Activated T-helper 1 cell treated with anti-CD3 and anti-CD28 coated beads, Interleukin-12 subunit alpha, Interleukin-12 subunit beta, Interleukin-2, Interleukin-4 antibody, amounts not matched to agents 30 ng/mL and 10 ng/mL and 1 ng/mL, durations not matched to agents 14 hours and 24 hours and 36 hours (primary cell): ENCODE results near the gene TENM4. TPM values are rescaled to one million over a fixed set of nuclear protein-coding genes. Genes with fewer than 3 reads are reported as not detected.

ENCODE experiments used
- DNase-seq: peaks from one replicate; pipeline ENCODE4 v3.0.0; 2021; ENCODE audit warnings: low spot score
- H3K27ac Mint-ChIP-seq: one replicate; pipeline ENCODE4 v1.8.0; 2021; ENCODE audit warnings: mild to moderate bottlenecking, mixed read lengths
- H3K27me3 Mint-ChIP-seq: one replicate; pipeline ENCODE4 v1.8.0; 2022; ENCODE audit warnings: mild to moderate bottlenecking, moderate library complexity, mixed read lengths; ENCODE audit not compliant: insufficient read depth
- H3K36me3 Mint-ChIP-seq: one replicate; pipeline ENCODE4 v1.8.0; 2021; ENCODE audit warnings: low read depth, mixed read lengths
- H3K4me1 Mint-ChIP-seq: one replicate; pipeline ENCODE4 v1.8.0; 2021; ENCODE audit warnings: low read depth, mixed read lengths
- H3K4me3 Mint-ChIP-seq: one replicate; pipeline ENCODE4 v1.8.0; 2021; ENCODE audit warnings: mild to moderate bottlenecking, moderate library complexity, mixed read lengths
- H3K9me3 Mint-ChIP-seq: one replicate; pipeline ENCODE4 v1.8.0; 2021; ENCODE audit warnings: mixed read lengths
- intact Hi-C: fragments of 100-400 bp; cut with micrococcal nuclease; formaldehyde crosslinking; loops from one replicate; pipeline ENCODE4 v1.15.1; 2024
- total RNA-seq: library from RNA; stranded (reverse); gene quantifications from 2 replicates; pipeline ENCODE4 v1.2.3, GENCODE V29; 2022

TENM4 gene
- total RNA-seq, 1 donor from 2014 or later = 0.03 TPM

DNA sequence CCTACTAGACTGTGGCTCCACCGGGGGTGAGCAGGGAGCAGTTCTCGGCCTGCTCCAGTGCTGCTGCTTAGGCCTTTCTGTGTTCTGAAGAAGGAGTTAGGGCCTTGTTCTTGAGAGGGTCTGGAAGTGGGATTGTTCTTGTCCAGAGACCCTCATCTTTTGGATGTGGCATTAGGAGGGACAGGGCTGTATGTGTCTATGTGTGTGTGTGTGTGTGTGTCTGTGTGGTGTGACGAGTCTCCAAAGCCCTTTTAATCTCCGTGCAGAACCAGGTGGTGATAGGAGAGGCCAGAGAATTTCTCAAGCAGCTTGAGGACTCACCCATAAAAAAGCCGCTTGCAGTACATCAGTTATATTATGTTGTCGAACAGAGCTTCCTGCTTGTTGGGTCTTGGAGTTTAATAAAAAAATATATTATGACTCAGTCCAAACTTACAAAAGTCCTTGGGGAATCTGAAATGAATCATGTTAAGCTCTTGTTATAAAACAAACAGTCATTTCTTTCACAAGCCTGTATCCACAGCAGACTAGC lies 196.5 kb downstream of the TENM4 start:
- H3K9me3 Mint-ChIP-seq = no peaks in the 10 kb centered on the region
- H3K36me3 Mint-ChIP-seq = no peaks in the 10 kb centered on the region
- intact Hi-C loops = no loop called here
- no peak for DNase-seq
- no peaks in the 10 kb centered on the region for H3K4me1 Mint-ChIP-seq
- H3K4me3 Mint-ChIP-seq = no peak overlapping the region
- H3K27me3 Mint-ChIP-seq = no peaks in the 10 kb centered on the region
- no peak overlapping the region for H3K27ac Mint-ChIP-seq

DNA sequence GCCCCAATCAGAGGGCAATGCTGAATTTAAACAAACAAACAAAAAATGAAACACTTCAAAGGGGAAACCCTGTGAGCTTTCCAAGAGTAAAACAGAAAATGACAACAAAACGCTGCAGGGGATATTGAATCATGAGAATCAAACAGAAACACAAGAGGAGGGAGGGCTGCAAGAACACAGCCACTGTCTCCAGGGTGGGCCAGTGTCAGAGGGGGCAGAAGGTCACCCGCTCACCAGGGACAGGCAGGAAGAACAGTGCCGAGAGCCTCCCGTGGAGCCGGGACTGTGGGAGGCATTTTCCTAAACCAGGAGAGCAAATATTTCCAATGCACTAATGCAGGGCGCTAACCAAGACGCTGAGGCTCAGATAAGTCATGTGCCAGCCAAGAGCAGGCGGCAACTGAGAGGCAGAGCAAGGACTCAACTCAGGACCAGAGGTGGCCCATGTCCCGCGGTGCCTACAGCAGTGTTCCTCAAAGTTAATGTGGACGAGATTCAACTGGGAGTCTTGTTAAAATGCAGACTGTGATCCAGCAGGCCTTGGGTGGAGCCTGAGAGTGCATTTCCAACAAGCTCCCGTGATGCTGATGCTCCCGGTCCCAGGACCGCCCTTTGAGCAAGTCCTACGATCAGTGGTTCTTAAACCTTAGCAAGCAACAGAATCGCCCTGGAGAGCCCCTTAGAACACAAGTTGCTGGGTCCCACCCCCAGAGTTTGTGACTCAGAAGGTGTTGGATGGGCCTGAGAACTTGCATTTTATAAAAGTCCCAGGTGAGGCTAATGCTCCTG lies 197.2 kb downstream of the TENM4 start:
- Mint-ChIP-seq H3K4me3 (no peak overlapping the region), H3K9me3 (no peaks in the 10 kb centered on the region)
- intact Hi-C loops = no loop called here

DNA sequence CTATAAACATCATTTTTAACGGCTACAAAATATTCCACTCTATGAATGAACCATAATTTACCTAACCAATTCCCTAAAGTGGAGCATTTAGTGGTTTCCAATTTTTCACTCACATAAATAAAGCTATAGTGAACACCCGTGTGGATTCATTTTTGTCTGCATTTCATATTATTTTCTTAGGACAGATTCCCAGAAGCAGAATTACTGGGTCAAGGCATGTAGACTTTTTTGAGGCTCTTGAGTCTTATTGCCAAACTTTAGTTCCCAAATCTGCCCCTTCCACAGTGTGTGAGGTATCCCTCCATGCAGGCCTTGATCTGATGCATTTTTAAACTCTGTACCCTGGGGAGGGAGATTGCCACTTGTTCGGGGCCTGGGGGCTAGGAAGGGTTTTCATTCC lies 198.2 kb downstream of the TENM4 start:
- DNase-seq = no peak
- Mint-ChIP-seq H3K27me3 (peaks cover 2% of the 10 kb centered on the region), H3K9me3 (no peaks in the 10 kb centered on the region), H3K4me1 (no peaks in the 10 kb centered on the region), H3K36me3 (no peaks in the 10 kb centered on the region), H3K27ac (no peak overlapping the region), H3K4me3 (no peak overlapping the region)
- intact Hi-C loops = no loop called here

More for the DNA sequence above, 197.2 kb downstream of the TENM4 start:
- no peaks in the 10 kb centered on the region for H3K4me1 Mint-ChIP-seq
- no peaks in the 10 kb centered on the region for H3K36me3 Mint-ChIP-seq
- DNase-seq = no peak
- H3K27ac Mint-ChIP-seq = no peak overlapping the region
- H3K27me3 Mint-ChIP-seq = no peaks in the 10 kb centered on the region

DNA sequence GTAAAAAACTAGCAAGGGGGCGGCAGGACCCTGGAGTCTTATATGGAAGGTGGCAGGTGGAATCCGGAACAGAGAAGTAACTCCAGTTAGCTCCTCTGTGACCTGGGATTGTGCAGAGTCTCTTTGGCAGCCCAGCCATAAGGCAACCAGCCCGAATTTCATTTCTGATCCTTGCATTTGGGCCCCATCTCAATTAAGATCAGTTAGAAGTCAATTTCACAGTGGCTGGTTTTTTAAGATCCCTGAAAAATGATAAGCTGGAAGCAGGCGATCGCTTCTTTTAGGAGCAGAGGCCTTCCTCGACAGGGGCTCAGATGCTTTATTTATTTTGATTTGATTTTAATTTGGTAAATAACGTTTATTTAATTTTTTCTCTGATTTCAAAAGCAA lies 199.0 kb downstream of the TENM4 start:
- Mint-ChIP-seq H3K4me1 (no peaks in the 10 kb centered on the region), H3K9me3 (no peaks in the 10 kb centered on the region), H3K27ac (no peak overlapping the region), H3K4me3 (no peak overlapping the region), H3K27me3 (peaks cover 2% of the 10 kb centered on the region), H3K36me3 (no peaks in the 10 kb centered on the region)
- DNase-seq = no peak
- intact Hi-C loops = no loop called here

DNA sequence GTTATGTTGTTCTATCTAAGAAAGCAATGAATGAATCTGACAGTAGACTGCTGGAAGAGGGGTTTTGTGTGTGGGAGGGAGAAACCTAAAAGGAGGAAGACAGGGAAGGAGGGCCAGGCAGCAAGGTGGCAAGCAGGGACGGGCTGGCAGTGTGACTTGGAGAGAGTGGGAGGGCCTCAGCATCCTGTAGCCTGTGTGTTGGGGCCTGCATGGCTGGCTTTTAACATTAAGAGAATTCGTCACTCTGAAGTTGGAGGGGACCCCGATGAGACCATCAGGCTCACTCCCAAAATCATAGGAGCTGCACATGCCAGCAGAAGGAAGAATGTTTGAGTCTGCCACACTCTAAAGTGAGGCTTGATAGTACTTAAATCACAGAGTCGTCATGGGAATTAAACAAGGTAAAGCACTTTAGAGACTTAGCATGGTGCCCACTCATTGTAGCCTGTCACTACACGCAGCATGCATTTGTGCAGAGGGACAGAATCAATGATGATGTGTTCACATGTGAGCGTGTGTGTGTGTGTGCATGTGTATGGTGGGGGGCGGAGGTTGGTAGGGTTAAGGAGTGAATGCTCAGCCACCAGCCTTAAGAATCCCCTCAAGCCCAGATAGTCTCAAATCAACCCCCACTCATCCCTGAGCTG lies 199.5 kb downstream of the TENM4 start:
- Mint-ChIP-seq H3K36me3 (no peaks in the 10 kb centered on the region), H3K27ac (no peak overlapping the region), H3K9me3 (no peaks in the 10 kb centered on the region), H3K27me3 (peaks cover 2% of the 10 kb centered on the region), H3K4me3 (no peak overlapping the region), H3K4me1 (no peaks in the 10 kb centered on the region)
- intact Hi-C loops = no loop called here
- DNase-seq = no peak

DNA sequence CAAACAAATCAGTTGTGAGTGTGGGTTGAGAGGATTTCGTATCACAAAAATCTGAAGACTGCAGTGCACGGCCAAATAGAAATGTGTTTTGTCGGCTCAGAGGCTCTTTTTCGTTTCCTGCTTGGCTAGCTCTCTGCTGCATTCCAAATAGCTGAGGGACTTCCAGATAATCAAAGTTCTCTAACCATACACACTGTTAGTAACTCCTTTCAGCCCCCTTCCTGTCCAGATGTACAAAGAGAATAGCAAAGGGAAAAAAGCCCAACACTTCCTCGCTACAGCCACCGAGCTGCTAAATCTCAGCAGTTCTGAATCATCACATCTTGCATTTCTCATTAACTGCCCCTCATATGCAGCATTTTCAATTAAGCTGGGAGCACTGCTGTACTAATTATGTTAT lies 203.1 kb downstream of the TENM4 start:
- H3K36me3 Mint-ChIP-seq = no peaks in the 10 kb centered on the region
- no peaks in the 10 kb centered on the region for H3K4me1 Mint-ChIP-seq
- intact Hi-C loops = no loop called here
- peaks cover 2% of the 10 kb centered on the region for H3K27me3 Mint-ChIP-seq
- no peak overlapping the region for H3K27ac Mint-ChIP-seq
- no peaks in the 10 kb centered on the region for H3K9me3 Mint-ChIP-seq
- no peak for DNase-seq
- H3K4me3 Mint-ChIP-seq = no peak overlapping the region

DNA sequence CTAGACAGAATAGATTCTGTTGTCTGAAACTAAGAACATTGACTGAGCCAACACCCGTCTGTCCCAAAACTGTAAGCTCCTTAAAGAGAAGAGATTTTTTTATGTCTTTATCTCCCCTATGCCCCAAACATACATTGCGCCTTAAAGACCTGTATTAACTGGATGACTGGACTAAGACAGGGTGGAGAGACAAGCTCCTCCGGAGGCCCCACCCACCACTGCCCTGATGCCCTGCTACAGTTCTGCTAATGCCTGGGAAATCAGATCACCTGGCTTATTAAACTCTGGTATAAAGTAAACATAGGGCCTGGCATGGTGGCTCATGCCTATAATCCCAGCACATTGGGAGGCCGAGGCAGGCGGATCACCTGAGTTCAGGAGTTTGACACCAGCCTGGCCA lies 203.7 kb downstream of the TENM4 start:
- H3K27ac Mint-ChIP-seq = no peak overlapping the region
- no peaks in the 10 kb centered on the region for H3K9me3 Mint-ChIP-seq
- intact Hi-C loops = no loop called here
- DNase-seq = no peak
- no peak overlapping the region for H3K4me3 Mint-ChIP-seq
- H3K4me1 Mint-ChIP-seq = no peaks in the 10 kb centered on the region
- peaks cover 2% of the 10 kb centered on the region for H3K27me3 Mint-ChIP-seq
- no peaks in the 10 kb centered on the region for H3K36me3 Mint-ChIP-seq

DNA sequence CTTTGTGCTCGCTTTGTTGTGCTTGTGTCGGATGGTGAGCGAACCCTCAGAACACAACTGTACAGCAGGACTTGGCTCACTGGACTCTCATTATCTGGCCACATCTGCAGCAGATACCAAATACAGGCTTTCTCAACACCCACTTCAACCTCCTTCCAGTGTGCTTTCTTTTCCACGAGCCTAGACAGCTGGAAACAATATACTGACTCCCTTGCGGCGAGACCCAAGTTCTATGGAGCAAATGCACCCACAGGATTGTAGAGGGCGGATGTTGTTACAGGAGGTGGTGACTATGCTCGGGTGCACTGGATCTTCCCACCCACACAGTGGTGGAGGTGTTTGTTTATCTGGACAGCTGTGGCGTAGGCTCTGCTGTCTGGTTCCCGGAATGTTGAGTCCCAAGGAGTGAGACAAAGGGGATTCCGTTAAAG lies 204.3 kb downstream of the TENM4 start:
- no peak overlapping the region for H3K27ac Mint-ChIP-seq
- no peaks in the 10 kb centered on the region for H3K36me3 Mint-ChIP-seq
- no peak overlapping the region for H3K4me3 Mint-ChIP-seq
- no peak for DNase-seq
- peaks cover 2% of the 10 kb centered on the region for H3K27me3 Mint-ChIP-seq
- no peaks in the 10 kb centered on the region for H3K4me1 Mint-ChIP-seq
- H3K9me3 Mint-ChIP-seq = no peaks in the 10 kb centered on the region
- intact Hi-C loops = no loop called here

DNA sequence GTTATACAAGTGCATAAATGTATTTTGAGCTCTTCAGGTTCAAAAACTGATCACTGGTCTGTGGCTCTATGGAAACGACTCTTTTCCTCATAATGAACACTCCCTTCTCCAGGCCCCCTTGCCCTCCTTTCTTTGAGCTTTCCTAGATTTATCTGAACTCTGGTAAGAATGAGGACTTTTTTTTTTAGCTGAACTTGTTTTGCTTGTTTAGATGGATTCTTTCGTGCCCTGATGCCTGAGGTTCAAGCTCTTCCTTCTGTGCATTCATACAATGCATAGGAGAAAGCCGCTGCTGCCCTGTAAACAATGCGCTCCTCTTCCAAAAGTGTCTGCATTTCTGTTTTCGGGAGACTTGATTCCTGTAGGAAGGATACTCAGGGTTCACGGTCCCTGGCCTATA lies 205.1 kb downstream of the TENM4 start:
- H3K4me3 Mint-ChIP-seq = no peak overlapping the region
- H3K27me3 Mint-ChIP-seq = peaks cover 2% of the 10 kb centered on the region
- no peak for DNase-seq
- no peak overlapping the region for H3K27ac Mint-ChIP-seq
- H3K9me3 Mint-ChIP-seq = no peaks in the 10 kb centered on the region
- intact Hi-C loops = no loop called here
- H3K4me1 Mint-ChIP-seq = no peaks in the 10 kb centered on the region
- H3K36me3 Mint-ChIP-seq = no peaks in the 10 kb centered on the region

DNA sequence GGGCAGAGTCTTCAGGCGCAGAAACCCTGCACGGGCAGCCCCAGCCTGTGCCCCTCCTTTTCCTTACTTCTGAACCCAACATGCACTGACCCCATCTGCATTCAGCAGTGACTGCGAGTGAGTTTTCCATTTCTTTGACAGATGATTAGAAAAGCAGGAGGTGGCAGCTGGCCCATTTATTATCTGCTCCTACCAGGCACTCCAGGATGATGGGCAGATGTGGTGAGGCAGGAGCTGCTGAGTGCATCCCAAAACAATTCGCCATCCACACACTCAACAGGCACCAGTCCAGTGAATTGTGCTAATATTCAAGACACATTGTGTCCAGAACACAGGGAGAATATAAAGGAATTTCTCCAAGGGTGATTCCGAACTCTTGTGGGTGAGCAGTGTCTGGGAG lies 208.5 kb downstream of the TENM4 start:
- no peak for DNase-seq
- no peaks in the 10 kb centered on the region for H3K27me3 Mint-ChIP-seq
- no peaks in the 10 kb centered on the region for H3K9me3 Mint-ChIP-seq
- H3K36me3 Mint-ChIP-seq = no peaks in the 10 kb centered on the region
- intact Hi-C loops = no loop called here
- no peak overlapping the region for H3K27ac Mint-ChIP-seq
- no peak overlapping the region for H3K4me3 Mint-ChIP-seq
- H3K4me1 Mint-ChIP-seq = no peaks in the 10 kb centered on the region

DNA sequence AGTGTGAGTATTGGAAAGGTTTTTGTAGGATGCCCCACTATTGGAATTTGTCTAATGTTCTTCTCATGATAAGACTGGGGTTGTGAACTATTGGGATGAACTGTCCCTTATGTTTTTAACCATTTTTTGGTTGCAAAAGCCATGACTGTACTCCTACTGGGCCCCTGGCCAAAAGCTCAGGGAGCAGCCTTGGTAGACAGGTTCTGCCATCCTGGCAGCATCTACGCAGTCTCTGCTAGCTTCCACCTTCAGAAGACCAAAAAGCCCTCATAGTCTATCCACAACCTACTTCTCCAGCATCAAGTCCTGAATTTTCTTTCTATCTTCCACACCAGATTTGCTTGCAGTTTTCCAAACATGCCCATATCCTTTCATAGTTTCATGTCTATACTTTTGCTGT lies 211.8 kb downstream of the TENM4 start:
- Mint-ChIP-seq H3K4me3 (no peak overlapping the region), H3K27me3 (no peaks in the 10 kb centered on the region), H3K4me1 (no peaks in the 10 kb centered on the region), H3K9me3 (no peaks in the 10 kb centered on the region), H3K27ac (no peak overlapping the region), H3K36me3 (no peaks in the 10 kb centered on the region)
- no peak for DNase-seq
- intact Hi-C loops = no loop called here

DNA sequence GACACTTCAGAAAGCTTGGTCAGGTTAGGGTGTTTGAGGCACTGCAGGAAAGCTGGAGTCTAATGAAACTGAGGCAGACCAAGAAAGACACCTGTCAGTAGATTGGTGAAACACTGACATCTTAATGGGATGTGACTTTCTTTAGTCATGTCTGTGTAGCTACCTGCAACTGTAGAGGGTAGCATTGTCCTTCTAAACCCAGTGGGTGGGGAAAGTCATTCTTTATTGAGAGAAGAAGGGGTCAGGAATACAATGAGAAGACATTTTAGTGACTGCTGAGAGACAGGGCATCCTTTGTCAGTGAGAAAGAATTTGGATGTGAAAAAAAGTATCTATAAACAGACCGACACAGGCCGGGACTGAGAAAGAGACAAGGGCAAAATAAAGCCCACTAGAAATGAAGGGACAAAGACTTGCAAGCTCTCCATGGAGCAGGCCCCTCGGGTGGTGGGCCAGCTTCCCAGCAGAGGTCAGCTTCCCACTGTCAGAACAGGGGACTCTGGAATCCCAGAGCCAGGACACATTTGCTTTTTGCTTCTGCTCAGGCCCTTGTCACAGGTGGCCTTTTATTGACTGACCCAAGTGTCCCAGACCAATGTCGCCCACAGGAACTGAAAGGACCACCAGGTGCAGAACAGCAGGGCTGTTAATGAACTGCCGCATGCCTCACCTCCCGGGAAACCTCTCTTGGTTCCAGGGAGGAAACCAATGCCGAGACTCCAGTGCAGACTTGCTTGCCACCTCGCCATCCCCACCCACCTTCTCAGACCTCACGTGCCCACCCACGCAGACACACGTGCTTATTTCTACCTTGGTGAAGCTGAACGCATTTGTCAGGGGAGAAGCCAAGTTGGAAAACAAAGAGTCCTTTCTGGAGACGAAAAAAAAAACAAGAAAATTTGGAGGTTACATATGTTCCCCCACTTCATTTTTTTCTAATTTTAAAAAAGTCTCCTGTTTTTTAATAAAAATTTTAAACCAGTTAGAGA lies 212.8 kb downstream of the TENM4 start:
- Mint-ChIP-seq H3K4me3 (no peak overlapping the region), H3K36me3 (no peaks in the 10 kb centered on the region), H3K27ac (no peak overlapping the region), H3K27me3 (no peaks in the 10 kb centered on the region), H3K4me1 (no peaks in the 10 kb centered on the region), H3K9me3 (no peaks in the 10 kb centered on the region)
- intact Hi-C loops = no loop called here
- DNase-seq = no peak

DNA sequence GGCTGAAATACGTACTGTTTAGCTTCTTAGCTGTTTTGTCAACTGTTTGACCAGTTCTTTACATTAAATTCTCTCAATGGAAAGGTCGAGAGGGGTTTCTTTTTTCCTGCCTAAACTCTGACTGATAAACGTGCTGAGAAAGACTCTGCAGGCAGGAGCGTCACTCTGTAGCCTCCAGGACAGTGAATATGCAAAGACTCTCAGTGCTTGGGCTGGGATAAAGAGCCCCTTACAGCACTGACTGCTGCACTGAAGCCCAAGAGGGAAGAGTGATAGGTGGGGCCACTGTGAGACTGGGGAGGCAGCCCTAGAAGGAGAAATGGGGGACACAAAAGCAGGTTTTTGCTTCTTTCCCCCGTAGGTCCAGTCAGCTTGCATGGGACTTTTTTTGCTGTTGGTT lies 213.5 kb downstream of the TENM4 start:
- DNase-seq = no peak
- Mint-ChIP-seq H3K27me3 (no peaks in the 10 kb centered on the region), H3K36me3 (no peaks in the 10 kb centered on the region), H3K9me3 (no peaks in the 10 kb centered on the region), H3K4me1 (no peaks in the 10 kb centered on the region), H3K27ac (no peak overlapping the region), H3K4me3 (no peak overlapping the region)
- intact Hi-C loops = no loop called here
